ENCODE results near the gene HID1. TPM values are rescaled to one million over a fixed set of nuclear protein-coding genes. Genes with fewer than 3 reads are reported as not detected.
"Not testable (repeated sequence)": the region's sequence is repeated elsewhere in the genome, so short reads cannot be mapped to it uniquely, and the experiment has no call there.

The HID1 gene
- total RNA-seq, 2 donors from 2014 or later, result 7.4 to 8.2 TPM

DNA sequence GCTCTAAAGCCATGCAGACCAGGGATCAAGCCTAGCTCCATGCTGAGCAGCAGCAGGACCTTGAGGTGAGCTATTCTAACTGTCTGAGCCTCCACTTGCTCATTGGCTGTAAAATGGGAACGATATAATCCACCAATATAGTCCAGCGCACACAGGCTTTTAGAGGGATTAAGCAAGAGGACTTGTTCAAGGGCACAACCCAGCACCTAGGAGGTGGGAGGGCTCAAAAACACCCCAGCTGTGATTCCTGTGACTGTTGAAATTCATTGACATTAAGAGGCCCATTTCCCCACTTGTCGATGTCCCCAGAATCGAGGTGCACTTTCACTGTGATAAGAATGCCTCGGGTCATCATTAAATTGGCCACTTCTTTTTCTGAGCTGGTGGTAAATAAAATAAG, 53.7 kb downstream of the HID1 start:
- DNase-seq (no peak), ATAC-seq (no peak)
- intact Hi-C loops (cut with DNase I), result no loop called here

DNA sequence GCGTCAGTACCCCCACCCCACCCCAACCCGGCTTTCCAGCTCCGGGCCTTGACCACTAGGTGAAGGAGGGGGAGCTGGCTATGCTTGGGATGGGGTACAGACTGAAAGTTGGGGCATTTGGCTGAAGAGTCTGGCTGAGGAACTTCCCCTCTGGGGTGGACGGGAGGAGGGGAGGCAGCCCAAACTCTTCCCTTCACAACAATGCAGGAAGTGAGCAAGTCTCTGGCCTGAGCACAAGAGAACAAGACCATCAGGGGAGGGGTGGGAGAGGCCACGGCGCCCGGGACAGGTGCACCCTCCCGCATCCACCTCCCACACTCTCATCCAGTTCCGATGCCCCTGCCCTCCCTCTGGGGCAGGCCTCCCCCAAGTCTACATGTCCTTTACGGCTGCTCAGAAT, 55.1 kb downstream of the HID1 start:
- DNase-seq (no peak), ATAC-seq (peak in 1 of 2 donors; percentile 11)
- intact Hi-C loops (cut with DNase I), result no loop called here

DNA sequence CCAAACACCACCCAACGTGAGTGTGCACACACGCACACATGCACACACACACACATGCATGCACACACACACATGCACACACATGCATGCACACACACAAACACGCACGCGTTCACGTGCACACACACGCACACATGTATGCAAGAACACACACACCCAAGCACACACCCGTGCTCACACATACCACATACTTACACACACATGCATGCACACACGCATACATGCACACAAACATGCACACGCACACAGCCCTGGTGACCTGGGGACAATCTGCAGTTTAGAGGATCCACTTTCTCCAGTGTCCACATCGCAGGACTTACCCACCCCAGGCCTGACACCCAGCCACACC, 55.7 kb downstream of the HID1 start:
- DNase-seq (no peak), ATAC-seq (no peak)
- intact Hi-C loops (cut with DNase I), result no loop called here

DNA sequence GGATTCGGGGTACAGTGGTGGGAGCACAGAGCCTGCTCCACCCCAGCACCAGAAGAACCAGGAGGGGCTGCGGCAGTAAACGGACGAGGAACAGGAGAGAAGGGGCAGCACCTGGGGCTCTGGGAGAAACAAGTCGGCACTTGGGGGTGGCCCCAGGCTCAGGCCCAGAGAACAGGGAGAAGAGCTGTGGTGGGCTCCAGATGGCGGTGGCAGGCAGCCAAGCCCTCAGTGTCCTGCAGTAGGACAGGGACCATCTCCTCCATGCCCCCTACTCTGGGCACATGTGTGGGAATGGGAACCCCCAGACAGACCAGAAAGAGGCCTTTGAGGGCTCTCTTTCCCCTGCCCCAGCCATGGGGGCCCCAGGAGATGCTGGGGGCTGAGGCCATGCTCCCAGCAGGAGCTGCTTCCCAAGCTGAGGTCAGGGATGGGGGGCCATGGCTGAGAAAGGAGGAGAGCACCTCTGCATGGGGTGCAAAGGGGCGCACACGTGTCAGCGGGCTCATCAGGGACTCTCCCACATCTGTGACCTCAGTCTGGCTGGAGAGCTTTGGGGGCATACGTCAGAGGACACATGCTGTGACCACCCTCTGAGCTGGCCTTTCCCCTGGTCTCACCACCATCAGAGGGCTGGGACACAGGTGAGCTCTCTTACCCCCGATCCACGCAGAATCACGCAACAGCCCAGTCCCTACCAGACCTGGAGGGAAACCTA, 56.3 kb downstream of the HID1 start:
- intact Hi-C loops (cut with DNase I), result no loop called here
- ATAC-seq (no peak), DNase-seq (no peak)

DNA sequence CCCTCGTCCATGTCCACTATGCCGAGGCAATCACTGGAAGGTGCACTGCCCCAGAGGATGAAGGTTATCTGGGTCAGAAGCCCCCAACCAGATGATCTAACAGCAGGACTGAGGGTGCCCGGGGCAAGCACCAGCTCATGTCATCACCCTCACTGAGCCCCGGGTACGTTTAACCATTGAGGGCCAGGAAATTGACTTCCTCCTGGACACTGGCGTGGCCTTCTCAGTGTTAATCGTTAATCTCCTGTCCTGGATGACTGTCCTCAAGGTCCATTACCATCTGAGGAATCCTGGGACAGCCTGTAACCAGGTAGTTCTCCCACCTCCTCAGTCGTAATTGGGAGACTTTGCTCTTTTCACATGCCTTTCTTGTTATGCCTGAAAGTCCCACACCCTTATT, 61.1 kb downstream of the HID1 start:
- DNase-seq; ATAC-seq; intact Hi-C loops (cut with DNase I): not testable (repeated sequence)

DNA sequence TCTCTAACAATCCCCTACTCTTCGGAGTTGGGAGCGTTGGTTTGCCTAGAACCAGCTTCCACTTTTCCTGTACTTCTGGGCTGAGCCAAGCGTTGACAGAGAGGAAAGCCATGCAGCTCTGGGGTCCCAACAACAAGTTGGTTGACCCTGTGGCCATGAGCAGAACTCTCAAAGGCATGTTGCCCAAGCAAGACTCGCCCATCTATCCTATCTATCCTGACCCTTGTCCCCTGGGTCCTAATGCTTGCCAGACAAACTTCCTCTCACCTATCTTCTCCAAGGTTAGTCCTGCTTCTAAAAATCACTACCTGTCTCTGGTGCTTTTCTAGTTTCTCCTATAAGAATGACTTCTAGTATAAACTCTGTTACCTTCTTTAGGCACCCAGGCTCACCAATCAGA, 63.5 kb downstream of the HID1 start:
- intact Hi-C loops (cut with DNase I); ATAC-seq; DNase-seq: not testable (repeated sequence)

DNA sequence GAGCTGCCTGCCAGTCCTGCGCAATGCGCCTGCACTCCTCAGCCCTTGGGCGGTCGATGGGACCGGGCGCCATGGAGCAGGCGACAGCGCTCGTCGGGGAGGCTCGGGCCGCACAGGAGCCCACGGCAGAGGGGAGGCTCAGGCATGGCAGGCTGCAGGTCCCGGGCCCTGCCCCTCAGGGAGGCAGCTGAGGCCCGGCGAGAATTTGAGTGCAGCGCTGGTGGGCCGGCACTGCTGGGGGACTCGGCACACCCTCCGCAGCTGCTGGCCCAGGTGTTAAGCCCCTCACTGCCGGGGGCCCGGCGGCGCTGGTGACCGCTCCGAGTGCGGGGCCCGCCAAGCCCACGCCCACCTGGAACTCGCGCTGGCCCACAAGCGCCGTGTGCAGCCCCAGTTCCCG, 65.5 kb downstream of the HID1 start:
- ATAC-seq (no peak), DNase-seq (no peak)
- intact Hi-C loops (cut with DNase I), result no loop called here

DNA sequence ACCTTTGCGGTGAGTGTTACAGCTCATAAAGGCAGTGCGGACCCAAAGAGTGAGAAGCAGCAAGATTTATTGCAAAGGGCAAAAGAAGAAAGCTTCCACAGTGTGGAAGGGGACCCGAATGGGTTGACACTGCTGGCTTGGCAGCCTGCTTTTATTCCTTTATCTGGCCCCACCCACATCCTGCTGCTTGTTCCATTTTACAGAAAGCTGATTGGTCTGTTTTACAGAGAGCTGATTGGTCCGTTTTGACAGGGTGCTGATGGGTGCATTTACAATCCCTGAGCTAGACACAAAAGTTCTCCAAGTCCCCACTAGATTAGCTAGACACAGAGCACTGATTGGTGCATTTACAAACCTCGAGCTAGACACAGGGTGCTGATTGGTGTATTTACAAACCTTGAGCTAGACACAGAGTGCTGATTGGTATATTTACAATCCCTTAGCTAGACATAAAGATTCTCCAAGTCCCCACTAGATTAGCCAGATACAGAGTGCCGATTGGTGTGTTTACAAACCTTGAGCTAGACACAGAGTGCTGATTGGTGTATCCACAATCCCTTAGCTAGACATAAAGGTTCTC, 66.3 kb downstream of the HID1 start:
- DNase-seq; ATAC-seq; intact Hi-C loops (cut with DNase I): not testable (repeated sequence)

DNA sequence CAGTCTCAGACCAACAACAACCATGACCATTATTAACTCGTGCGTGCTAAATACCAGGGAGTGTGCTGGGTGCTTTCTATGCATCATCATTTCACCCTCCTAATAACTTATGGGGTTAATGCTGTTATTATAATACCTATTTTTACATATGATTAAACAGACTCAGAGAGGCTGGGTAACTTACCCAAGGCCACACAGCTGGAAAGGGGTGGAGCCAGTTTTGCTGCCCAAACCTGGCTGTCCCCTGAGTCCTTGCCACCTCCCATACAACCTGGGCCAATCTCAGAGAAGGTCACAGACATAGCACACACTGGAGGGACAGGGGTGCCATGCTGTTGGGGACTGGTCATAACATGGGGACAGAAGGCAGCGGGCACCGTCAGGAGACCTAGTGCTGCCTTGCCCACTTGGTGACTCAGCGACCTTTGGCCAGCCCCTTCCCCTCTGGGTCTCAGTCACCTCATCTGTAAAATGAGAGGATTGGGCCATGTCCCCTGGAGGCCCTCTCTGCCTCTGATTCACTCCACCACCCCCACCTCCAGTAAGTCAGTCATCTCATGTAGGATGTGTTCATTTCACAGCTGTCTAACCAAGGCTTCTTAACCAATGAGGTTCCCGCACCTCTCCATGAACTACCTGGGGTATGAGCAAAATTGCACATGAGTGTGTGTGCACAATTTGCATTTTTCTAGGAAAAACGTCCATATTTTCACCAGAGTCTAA, 67.7 kb downstream of the HID1 start:
- intact Hi-C loops (cut with DNase I), result no loop called here
- DNase-seq (no peak), ATAC-seq (no peak)

DNA sequence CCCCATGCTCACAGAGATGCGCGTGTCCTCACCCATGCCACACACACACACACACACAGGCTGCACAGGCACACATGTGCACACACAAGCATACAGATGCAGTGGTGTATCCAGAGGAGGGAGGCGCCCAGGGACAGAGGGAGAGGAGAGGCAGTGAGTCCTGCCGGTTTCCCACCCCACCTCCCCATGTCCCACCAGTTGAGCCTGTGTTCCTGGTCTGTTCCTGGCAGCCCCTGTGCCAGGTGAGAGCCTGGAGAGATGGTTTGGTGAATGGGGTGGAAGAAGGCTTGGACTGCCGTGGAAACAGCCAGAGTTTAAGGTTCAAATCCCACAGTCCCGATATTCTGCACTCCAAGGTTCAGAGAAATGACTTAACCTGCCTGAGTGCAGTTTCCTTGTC, 68.9 kb downstream of the HID1 start:
- DNase-seq (no peak), ATAC-seq (no peak)
- intact Hi-C loops (cut with DNase I), result no loop called here

DNA sequence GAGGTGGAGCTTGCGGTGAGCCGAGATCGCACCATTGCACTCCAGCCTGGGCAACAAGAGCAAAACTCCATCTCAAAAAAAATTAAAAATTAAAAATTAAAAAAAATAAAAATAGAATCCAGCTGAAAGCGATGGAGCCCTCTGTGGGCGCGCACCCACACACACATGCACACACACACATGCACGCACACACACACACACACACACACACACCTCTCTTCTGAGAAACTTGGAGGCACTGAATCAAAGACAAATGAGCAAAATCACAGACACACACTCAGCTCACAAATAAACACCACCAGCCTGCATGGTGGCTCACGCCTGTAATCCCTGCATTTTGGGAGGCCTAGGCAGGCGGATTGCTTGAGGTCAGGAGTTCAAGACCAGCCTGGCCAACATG, 69.5 kb downstream of the HID1 start:
- intact Hi-C loops (cut with DNase I), result no loop called here
- ATAC-seq (no peak), DNase-seq (no peak)

DNA sequence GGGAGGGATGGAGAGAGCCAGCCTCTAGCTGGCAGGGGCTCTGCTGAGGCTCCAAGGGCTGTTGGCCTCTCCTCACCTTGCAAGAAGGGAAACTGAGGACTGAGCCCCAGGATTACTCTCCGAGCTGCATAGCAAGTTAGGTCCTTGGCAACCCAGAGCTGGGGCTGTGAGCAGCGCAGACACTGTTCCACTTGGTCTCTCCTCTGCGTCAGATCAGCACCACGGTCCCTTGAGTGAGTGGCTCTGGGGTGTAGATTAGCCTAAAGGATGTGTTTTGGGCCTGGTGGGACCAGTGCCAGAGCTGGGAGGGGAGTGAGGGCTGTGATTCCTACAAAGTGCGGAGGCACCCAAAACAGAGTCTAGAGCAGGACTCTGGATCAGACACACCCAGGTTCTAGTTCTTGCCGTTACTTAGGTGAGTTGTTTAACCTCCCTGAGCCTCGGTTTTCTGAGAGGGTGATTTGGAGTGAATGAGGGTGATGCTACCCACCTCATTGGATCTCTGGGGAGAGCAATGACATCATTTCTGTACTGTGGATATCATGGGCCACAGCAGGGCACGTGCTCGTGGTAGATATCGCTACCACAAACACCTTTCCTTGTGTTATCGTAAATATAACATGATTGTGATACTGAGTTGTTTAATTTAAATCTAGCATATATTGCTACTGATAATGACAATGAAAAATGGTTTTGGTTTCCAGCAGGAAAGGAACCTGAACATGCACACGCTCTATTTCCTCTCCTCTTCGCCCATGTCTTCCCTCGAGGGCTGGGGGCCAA, 71.0 kb downstream of the HID1 start:
- ATAC-seq (no peak), DNase-seq (no peak)
- intact Hi-C loops (cut with DNase I), result no loop called here

Other genes starting within 250 kb of the HID1 start
- 1 to 10 TPM in 1 of 2 donors, under 1 TPM in 1; 0.58 to 3.2 TPM for gene RAB37, start 235.5 kb downstream of the HID1 start, total RNA-seq
- 10 to 100 TPM; 15.1 to 18.5 TPM for gene NHERF1, start 224.1 kb downstream of the HID1 start, total RNA-seq
- gene NAT9, start 196.4 kb downstream of the HID1 start, total RNA-seq, result 10 to 100 TPM; 23.7 to 34.7 TPM
- gene GRIN2C, start 112.9 kb downstream of the HID1 start, total RNA-seq, result 10 to 100 TPM; 25.2 to 38.8 TPM
- gene FDXR, start 99.8 kb downstream of the HID1 start, total RNA-seq, result 1 to 10 TPM; 6.6 to 8.1 TPM
- gene FADS6, start 79.1 kb downstream of the HID1 start, total RNA-seq, result not detected
- gene USH1G, start 49.5 kb downstream of the HID1 start, total RNA-seq, result under 1 TPM; 0.21 to 0.47 TPM
- not detected for gene OTOP2, start 48.5 kb downstream of the HID1 start, total RNA-seq
- not detected for gene OTOP3, start 36.9 kb downstream of the HID1 start, total RNA-seq
- 10 to 100 TPM; 13.8 to 15.2 TPM for gene CDR2L, start 14.9 kb upstream of the HID1 start, total RNA-seq
- 10 to 100 TPM; 38.1 to 46.7 TPM for gene MRPL58, start 39.9 kb upstream of the HID1 start, total RNA-seq
- gene ATP5PD, start 74.2 kb upstream of the HID1 start, total RNA-seq, result 100 to 1,000 TPM; 676 to 729 TPM
- gene KCTD2, start 74.5 kb upstream of the HID1 start, total RNA-seq, result 10 to 100 TPM; 21.4 to 26.2 TPM
- 10 to 100 TPM in 1 of 2 donors, 1 to 10 TPM in 1; 7.2 to 14.3 TPM for gene SLC16A5, start 115.2 kb upstream of the HID1 start, total RNA-seq
- gene ARMC7, start 137.2 kb upstream of the HID1 start, total RNA-seq, result 1 to 10 TPM; 5.8 to 6.7 TPM
- 10 to 100 TPM; 27.2 to 28.4 TPM for gene NT5C, start 159.0 kb upstream of the HID1 start, total RNA-seq
- gene JPT1, start 181.8 kb upstream of the HID1 start, total RNA-seq, result 10 to 100 TPM; 16.4 to 19.7 TPM
- 100 to 1,000 TPM; 231 to 246 TPM for gene SUMO2, start 210.2 kb upstream of the HID1 start, total RNA-seq
- 10 to 100 TPM; 28.6 to 37.9 TPM for gene NUP85, start 232.9 kb upstream of the HID1 start, total RNA-seq